SHP77 (cell line): Measurements from ENCODE around the gene IPCEF1.
"Not testable (repeated sequence)": the region's sequence is repeated elsewhere in the genome, so short reads cannot be mapped to it uniquely, and the experiment has no call there.

Experiments used
- DNase-seq, 2 experiments: peaks; one replicate each; lab custom pipeline; 2025; lab: John Stamatoyannopoulos, UW

Gene IPCEF1

GRCh38 chr6:154334147-154334546, 22.5 kb downstream of the IPCEF1 start:
- DNase-seq, result not testable (repeated sequence)

GRCh38 chr6:154331750-154332149, 24.9 kb downstream of the IPCEF1 start:
- no peak for DNase-seq

GRCh38 chr6:154329350-154330170, 27.0 kb downstream of the IPCEF1 start:
- DNase-seq, result no peak

- not testable (repeated sequence) for DNase-seq
Measured at GRCh38 chr6:154327313-154327712, 29.3 kb downstream of the IPCEF1 start.

- no peak for DNase-seq
Measured at GRCh38 chr6:154325142-154325541, 31.5 kb downstream of the IPCEF1 start.

GRCh38 chr6:154320181-154320580, 36.4 kb downstream of the IPCEF1 start:
- DNase-seq, result no peak

GRCh38 chr6:154319231-154319858, 37.3 kb downstream of the IPCEF1 start:
- DNase-seq, result no peak

- no peak for DNase-seq
Measured at GRCh38 chr6:154318721-154319120, 37.9 kb downstream of the IPCEF1 start.

- no peak for DNase-seq
Measured at GRCh38 chr6:154316131-154316530, 40.5 kb downstream of the IPCEF1 start.

GRCh38 chr6:154314084-154314483, 42.5 kb downstream of the IPCEF1 start:
- no peak for DNase-seq

- no peak for DNase-seq
Measured at GRCh38 chr6:154308986-154309385, 47.6 kb downstream of the IPCEF1 start.

- no peak for DNase-seq
Measured at GRCh38 chr6:154307696-154308425, 48.7 kb downstream of the IPCEF1 start.

GRCh38 chr6:154307147-154307546, 49.5 kb downstream of the IPCEF1 start:
- not testable (repeated sequence) for DNase-seq

- DNase-seq, result no peak
Measured at GRCh38 chr6:154306696-154307095, 49.9 kb downstream of the IPCEF1 start.

GRCh38 chr6:154304191-154304590, 52.4 kb downstream of the IPCEF1 start:
- DNase-seq, result no peak

- DNase-seq, result not testable (repeated sequence)
Measured at GRCh38 chr6:154303642-154304041, 53.0 kb downstream of the IPCEF1 start.

GRCh38 chr6:154301839-154302752, 54.5 kb downstream of the IPCEF1 start:
- DNase-seq, result no peak

- DNase-seq, result no peak
Measured at GRCh38 chr6:154301086-154301625, 55.4 kb downstream of the IPCEF1 start.

GRCh38 chr6:154298297-154298696, 58.3 kb downstream of the IPCEF1 start:
- DNase-seq, result no peak

GRCh38 chr6:154297721-154298120, 58.9 kb downstream of the IPCEF1 start:
- no peak for DNase-seq

- DNase-seq, result no peak
Measured at GRCh38 chr6:154297210-154297609, 59.4 kb downstream of the IPCEF1 start.
